Mammary epithelial cell (primary cell): ENCODE measurements around the gene TMEM39B.

Experiments used
- EZH2 ChIP-seq: IDR thresholded peaks from 2 replicates; pipeline ENCODE4 v1.6.1; 2012; ENCODE audit warnings: low read length, inconsistent platforms, borderline replicate concordance
- TF ChIP-seq, protein P1 (sequence below), 2 donors: IDR thresholded peaks in 1 of 2; conservative IDR thresholded peaks in 1 of 2; 2 replicates each; pipeline ENCODE4 v1.5.1; 2011 to 2012; ENCODE audit warnings: inconsistent platforms in 2 of 2, low read length in 2 of 2, mild to moderate bottlenecking in 2 of 2, control low read depth in 1 of 2, low read depth in 1 of 2; ENCODE audit not compliant: insufficient read depth in 1 of 2; ENCODE audit errors: extremely low read depth in 1 of 2

DNA sequence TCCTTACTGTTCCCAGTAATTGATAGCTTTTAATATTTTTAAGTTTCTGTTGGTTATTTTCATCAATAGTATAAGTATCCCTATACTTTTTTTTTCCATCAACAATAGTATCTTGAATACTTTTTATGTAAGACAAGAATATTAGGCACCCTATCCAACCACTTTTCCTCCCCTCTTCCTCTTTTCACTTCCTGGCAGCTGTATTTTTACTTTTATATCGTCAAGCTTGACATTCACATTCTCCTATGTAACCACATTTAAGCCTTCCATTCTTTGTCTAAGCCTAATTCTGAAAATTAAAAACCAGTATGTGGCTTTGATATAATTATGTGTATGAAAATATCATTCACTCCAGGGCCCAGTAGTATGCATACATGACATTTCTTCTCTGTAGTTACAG is 9.3 kb downstream of the TMEM39B start:
- TF ChIP-seq, protein P1, sequence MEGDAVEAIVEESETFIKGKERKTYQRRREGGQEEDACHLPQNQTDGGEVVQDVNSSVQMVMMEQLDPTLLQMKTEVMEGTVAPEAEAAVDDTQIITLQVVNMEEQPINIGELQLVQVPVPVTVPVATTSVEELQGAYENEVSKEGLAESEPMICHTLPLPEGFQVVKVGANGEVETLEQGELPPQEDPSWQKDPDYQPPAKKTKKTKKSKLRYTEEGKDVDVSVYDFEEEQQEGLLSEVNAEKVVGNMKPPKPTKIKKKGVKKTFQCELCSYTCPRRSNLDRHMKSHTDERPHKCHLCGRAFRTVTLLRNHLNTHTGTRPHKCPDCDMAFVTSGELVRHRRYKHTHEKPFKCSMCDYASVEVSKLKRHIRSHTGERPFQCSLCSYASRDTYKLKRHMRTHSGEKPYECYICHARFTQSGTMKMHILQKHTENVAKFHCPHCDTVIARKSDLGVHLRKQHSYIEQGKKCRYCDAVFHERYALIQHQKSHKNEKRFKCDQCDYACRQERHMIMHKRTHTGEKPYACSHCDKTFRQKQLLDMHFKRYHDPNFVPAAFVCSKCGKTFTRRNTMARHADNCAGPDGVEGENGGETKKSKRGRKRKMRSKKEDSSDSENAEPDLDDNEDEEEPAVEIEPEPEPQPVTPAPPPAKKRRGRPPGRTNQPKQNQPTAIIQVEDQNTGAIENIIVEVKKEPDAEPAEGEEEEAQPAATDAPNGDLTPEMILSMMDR (conservative IDR thresholded peaks at IDR 0.05 in 1 of 2, IDR thresholded peaks at IDR 0.05 in 1 of 2; ENCODE audit: extremely low read depth in 1 of 2, insufficient read depth in 1 of 2, low read depth in 1 of 2, low read length in 2 of 2), result no peak
- no peak for TF ChIP-seq EZH2
